ENCODE results near the gene REG3G.

Gene REG3G

DNA sequence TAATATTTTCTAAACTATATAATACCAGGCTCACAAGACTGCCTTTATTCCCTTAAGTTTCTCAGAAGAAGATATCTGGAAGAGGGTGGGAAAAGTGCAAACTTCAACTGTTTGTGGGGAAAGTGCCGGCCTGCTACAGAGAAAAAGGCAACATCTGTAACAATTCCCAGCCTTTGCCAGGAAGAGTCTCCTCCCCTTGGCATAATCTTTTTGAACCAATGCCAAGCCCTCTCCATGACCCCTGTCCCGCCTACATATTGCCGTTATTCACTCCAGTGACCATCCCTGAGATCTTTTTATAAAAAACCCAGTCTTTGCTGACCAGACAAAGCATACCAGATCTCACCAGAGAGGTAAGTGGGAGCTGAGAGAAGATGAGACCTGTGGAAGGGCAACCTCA is at the start of gene REG3G:
Gene REG3G, plus strand, starts transcription at position 282 of the 400 bp plus-strand sequence. CDS start 392 bp downstream, outside the sequence.
- no peak for DNase-seq

GRCh38 chr2:78977661-78978145 is 47.8 kb upstream of the REG3G start:
- no peak for DNase-seq

DNA sequence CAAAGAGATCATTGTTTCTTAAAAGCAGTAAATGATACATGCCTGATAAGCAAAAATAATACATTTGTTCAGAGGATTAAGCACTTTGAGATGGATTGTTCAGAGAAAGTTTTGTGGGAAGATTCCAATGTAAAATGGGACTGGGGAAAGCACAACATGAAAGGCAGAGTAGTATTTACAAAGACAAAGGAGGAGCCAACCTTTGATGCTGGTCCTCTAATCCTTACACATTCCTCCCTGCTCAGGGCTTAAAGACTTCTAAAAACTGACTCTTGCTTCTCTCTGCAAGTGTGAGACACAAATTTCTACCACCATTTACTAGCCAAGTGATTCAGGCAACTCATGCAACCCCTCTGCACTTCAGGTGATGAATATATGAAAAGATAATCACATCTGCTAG is 47.2 kb upstream of the REG3G start:
- no peak for DNase-seq

DNA sequence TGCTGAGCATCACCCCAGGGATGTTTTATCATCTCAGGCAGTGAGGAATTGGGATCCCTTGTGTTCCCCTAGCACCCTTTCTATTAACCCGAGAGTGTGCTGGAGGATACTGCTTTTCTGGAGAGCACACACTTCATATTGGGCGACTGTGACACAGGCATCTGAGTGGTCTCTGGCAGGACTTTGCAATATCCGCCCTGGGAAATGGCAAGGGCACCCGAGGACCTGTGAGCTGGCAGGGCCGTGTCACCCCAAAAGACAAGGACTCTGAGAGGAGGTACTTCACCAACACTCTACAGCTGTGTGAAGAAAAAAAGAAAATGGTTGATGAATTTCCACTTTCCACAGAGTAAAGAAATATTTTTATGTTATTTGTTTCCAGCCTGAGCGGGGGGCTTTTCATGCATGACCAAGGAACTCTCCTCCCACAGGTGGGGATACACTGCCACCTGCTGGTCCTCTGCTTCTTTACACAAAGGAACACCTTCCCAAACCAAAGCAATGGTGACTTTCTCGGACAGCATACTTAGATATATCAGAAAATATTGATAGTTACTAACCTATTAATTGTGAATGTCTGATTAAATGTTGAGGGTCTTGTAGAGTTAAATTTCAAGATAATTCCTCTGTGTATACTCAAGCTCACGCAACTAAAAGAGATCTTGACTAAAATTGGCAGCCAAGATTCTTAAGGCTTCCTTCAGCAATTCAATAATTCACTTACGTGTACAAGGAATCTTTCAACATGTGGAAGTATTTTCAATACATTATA is 45.9 kb upstream of the REG3G start:
- DNase-seq: no peak

DNA sequence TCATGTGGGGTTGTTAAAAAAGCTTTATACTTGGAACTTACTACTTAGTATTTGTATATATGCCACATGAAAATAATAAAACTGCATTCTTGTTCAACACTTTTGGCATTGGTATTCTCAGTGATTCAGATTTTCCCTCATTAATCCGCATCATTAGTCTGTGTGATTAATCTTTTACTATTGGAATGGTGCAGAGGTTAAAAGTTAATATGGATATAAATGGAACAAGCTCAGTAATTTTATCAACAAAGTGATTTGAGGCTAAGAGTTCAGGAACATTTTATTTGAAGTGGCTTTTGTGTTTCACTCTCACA is 45.4 kb upstream of the REG3G start:
- DNase-seq: no peak

- no peak for DNase-seq
These were observed 44.6 kb upstream of the REG3G start for GRCh38 chr2:78980871-78981270.

- no peak for DNase-seq
These were observed 42.7 kb upstream of the REG3G start for GRCh38 chr2:78982638-78983330.

DNA sequence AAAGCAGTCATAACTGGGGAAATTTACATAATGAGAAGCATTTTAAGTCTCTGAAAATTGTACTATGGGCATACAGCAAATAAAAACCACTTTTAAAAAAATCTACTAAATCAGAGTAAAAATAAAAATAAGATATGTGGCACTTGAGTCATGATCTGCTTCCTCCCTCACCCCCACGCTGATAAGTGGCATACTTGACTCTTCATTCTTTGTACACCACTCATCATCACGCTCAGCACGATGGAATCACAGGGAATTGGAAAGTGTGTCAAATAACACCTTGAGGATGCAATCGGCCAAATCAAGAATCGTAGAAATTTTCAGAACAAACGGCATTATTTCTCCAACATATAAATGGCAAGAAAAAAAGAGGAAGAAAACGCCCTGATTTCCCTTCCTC is 41.1 kb upstream of the REG3G start:
- DNase-seq: no peak

DNA sequence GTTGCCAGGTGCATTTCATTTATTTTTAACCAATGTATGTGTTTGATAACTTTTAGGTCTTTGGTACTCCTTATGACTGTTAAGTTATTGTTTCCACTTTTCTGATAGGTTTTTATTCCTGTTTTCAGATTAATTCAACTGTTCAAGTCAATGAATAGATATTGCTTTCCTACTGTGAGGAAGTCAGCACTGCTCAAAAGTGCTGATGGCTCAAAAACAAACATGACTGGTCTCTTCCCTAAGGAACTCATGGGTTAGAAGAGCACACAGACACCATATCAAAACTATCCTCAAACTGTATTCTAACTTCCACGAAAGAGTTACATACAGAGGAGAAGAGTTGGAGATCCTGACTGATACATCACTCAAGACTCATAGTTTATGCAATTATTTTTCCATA is 39.9 kb upstream of the REG3G start:
- DNase-seq: no peak

GRCh38 chr2:78989051-78989450 is 36.5 kb upstream of the REG3G start:
- DNase-seq: no peak

GRCh38 chr2:78992451-78992806 is 33.1 kb upstream of the REG3G start:
- DNase-seq: no peak

GRCh38 chr2:78992807-78993517 is 32.5 kb upstream of the REG3G start:
- no peak for DNase-seq

DNA sequence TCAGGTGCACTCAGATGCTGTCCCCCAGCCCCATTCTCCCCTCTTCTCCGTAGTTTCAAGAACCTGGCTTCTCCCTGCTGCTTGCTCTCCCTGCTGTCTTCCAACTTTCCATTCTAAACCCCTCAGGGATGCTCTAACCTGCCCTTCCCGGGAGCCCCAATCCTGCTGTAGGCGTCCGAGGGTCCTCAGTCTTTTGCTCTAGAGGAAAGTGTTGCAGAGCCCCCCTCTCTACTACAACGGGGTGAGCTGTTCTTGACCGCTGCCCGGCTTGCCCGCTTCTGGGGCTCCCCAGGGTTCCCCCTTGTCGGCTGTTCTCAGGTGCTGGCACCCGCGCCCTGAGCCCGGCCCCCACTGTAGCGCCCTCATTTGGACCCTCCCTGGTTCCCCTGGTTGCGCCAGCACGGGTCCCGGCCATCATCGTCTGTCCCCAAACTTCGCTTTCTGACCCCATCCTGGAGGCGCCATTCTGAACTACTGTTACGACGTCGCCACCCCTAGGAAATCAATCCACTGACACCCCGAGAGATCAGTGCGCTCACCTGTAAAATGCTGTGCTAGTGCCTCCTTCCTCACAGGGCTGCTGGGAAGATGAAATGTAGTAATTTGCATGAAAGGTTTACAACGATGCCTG is 31.9 kb upstream of the REG3G start:
- no peak for DNase-seq

GRCh38 chr2:78994789-78995188 is 30.7 kb upstream of the REG3G start:
- DNase-seq: no peak

DNA sequence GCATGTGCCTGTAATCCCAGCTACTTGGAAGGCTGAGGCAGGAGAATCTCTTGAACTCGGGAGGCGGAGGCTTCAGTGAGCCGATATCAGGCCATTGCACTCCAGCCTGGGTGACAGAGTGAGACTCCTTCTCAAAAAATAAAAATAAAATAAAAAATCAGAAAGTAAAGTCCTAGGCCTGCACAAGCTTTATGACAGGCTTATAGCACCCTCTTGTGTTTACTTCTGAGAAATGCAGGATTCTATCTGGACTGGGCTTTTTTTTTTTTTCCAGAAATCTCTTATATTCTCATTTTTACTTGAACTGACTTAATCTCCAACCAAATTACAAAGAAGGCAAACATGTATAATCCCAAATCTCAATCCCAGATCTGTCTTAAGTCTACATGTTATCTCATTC is 26.1 kb upstream of the REG3G start:
- DNase-seq: no peak

- DNase-seq: no peak
These were observed 25.4 kb upstream of the REG3G start for GRCh38 chr2:79000008-79000576.

DNA sequence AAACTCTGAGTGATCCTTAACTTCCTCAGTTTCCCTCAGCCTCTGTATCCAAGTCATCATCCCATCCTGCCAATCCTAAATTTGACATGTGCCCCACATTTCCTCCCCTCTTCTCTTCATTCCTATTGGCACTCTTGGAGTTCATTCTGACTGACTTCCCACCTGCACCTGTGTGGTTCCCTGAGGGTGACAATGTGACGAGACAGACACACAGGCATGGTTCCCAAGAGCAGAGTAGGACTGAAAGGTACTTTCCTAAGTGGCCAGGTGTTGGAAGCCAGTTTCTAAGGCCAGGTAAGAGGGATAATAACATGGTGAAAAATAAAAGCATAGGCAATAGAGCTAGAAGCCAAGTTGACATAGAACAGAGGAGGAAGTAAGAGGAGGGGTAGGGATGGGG is 24.2 kb upstream of the REG3G start:
- no peak for DNase-seq

- DNase-seq: no peak
These were observed 20.8 kb upstream of the REG3G start for GRCh38 chr2:79004680-79005079.

DNA sequence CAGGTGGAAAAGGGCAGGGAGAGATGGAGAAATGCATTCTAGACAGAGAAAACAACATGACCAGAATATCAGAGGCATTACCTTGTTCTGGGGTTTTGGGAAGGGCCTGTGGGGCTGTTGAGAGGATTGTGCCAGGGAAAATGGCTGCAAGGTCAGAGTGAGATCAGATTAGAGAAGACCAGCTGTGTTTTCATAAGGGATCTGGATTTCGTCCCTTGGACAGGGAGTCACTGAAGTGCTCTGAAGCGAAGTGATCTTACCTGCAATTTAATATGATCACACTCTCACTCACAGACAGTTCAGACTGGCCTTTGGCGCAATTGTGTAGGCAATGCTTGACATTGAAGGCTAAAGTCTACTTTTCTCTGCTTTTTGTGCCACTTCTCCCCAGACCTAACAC is 20.3 kb upstream of the REG3G start:
- no peak for DNase-seq

GRCh38 chr2:79009388-79009787 is 16.1 kb upstream of the REG3G start:
- DNase-seq: no peak

DNA sequence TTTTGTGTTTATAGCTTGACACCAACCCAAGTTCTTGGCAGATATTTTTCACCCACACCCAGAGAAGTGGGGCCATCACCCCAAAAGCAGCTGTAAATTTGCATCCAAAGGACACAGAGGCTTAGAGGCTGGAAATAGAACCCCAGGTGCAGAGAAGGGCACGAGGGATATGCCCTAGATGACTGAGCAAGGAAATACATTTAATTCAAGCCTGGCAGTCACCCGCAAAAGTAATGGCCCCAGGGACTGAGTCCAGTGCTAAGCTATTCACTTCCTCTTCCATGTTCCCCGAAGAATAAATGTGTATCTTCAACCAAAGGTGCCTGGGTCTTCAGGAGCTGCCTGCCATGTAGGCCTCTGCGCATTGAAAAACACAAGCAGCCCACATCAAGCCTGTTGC is 14.0 kb upstream of the REG3G start:
- DNase-seq: no peak

DNA sequence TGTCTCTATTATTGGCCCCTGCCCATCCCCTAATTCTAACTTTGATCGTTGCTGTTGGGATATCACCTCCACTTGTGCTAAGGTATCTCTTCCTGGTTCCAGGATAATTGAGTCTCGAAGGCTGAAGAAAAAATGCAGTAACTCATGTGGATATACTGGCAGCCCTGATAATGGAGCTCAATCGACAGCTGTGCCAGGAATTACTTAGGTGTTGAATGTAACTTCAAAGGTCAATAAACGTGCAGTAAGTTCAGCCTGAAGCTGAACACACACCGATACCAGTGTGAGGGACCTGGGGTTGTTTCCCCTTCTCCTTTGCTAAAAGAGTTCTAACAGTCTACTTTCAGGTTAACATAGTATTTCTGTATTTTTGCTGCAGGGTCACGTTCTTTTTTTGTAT is 11.9 kb upstream of the REG3G start:
- no peak for DNase-seq

DNA sequence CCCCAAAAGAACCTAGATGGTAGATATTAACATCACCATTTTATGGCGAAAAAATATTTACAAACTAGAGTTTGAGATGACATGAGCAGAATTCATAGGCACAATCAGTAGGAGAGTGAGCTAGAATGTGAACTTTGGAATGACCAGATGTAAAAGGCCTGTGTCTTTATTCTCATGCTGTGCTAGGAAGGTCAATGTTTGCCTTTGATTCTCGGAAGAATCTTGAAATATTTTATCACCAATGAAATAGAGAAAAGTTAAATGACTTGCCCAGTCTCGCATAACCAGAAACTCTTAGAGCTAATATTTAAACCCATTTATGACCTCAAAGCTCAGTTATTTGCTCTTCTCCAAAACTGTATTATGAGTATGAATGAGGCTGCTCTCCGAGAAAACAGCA is 9.2 kb upstream of the REG3G start:
- no peak for DNase-seq

Data from activated CD8-positive, alpha-beta memory T cell treated with anti-CD3 and anti-CD28 coated beads for 24 hours (primary cell).